Ureter (tissue), 1 donor: ENCODE data around the gene ADAMTSL3. TPM values are rescaled to one million over a fixed set of nuclear protein-coding genes. Genes with fewer than 3 reads are reported as not detected.

Source experiments
- DNase-seq: peaks from one replicate; pipeline ENCODE4 v3.0.0-alpha.2; 2020; ENCODE audit warnings: low spot score
- total RNA-seq: library from RNA; stranded (reverse); gene quantifications from one replicate; pipeline ENCODE4 v1.2.4, GENCODE V29; 2023
- donor health status: DM: yes; HTN: yes; CAD: no.

ADAMTSL3 gene, protein sequence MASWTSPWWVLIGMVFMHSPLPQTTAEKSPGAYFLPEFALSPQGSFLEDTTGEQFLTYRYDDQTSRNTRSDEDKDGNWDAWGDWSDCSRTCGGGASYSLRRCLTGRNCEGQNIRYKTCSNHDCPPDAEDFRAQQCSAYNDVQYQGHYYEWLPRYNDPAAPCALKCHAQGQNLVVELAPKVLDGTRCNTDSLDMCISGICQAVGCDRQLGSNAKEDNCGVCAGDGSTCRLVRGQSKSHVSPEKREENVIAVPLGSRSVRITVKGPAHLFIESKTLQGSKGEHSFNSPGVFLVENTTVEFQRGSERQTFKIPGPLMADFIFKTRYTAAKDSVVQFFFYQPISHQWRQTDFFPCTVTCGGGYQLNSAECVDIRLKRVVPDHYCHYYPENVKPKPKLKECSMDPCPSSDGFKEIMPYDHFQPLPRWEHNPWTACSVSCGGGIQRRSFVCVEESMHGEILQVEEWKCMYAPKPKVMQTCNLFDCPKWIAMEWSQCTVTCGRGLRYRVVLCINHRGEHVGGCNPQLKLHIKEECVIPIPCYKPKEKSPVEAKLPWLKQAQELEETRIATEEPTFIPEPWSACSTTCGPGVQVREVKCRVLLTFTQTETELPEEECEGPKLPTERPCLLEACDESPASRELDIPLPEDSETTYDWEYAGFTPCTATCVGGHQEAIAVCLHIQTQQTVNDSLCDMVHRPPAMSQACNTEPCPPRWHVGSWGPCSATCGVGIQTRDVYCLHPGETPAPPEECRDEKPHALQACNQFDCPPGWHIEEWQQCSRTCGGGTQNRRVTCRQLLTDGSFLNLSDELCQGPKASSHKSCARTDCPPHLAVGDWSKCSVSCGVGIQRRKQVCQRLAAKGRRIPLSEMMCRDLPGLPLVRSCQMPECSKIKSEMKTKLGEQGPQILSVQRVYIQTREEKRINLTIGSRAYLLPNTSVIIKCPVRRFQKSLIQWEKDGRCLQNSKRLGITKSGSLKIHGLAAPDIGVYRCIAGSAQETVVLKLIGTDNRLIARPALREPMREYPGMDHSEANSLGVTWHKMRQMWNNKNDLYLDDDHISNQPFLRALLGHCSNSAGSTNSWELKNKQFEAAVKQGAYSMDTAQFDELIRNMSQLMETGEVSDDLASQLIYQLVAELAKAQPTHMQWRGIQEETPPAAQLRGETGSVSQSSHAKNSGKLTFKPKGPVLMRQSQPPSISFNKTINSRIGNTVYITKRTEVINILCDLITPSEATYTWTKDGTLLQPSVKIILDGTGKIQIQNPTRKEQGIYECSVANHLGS (N-terminal part only)
- 9.7 TPM for total RNA-seq

GRCh38 chr15:83653639-83654378, at the start of gene ADAMTSL3:
Gene ADAMTSL3, plus strand, starts transcription at chr15:83654123. Its CDS starts 1,639 bp downstream, at chr15:83655762.
- peak; percentile 80 for DNase-seq

DNA sequence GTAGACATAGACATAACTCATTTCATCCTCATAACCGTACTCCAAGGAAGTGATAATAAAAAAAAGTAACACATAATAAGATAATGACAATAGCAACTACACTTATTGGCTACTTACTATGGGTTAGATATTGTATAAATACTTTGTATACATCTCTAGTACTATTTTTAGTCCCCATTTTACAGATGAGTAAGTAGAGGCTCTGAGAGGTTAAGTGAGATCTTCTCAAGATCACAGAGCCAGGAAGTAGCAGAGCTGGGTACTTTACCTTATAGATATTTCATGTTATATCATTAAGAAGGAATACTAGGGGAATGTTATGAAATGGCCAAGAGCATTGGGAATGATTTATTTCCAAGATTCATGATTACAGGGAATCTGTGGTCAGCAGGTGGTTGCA, 49.4 kb upstream of the ADAMTSL3 start:
- no peak for DNase-seq

DNA sequence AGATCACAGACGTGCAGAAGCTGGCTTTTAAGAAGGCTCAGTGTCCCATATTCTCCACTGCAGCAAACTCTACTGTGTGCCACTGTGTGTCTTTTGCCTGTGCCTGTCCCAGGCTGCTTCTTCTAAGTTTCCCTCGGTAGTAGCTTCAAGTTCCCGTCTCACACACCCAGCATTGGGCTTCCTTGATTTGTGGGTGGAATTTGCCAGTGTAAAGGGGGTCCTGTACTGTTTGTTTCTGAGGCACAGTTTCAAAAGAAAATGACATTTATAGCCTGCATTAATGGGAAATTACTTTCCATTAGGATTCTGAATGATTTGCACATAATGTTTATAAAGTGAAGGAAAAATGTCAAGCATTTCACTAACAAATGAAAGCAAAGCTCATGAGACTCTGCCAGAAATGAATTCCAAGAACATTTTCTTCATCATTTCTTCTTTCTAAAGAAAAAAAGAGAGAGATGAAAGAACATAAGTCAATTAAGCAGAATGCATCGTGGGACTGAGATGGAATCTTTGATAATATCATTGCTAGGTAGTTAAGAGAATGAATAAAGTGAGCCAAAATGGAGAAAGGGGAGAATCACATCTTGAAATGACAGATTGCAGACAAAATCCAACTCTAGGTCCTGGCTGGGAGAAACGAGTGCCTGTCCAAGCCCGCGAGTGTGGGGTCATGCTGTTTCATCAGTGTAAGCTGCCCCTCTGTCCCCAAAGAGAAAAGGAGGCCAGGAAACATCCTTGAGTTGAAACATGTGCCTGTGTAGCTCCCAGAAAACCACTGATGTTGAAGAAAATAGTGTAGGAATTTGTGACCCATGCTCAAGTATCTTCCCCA, 48.6 kb upstream of the ADAMTSL3 start:
- DNase-seq: no peak

GRCh38 chr15:83610132-83610531, 43.8 kb upstream of the ADAMTSL3 start:
- DNase-seq: no peak

DNA sequence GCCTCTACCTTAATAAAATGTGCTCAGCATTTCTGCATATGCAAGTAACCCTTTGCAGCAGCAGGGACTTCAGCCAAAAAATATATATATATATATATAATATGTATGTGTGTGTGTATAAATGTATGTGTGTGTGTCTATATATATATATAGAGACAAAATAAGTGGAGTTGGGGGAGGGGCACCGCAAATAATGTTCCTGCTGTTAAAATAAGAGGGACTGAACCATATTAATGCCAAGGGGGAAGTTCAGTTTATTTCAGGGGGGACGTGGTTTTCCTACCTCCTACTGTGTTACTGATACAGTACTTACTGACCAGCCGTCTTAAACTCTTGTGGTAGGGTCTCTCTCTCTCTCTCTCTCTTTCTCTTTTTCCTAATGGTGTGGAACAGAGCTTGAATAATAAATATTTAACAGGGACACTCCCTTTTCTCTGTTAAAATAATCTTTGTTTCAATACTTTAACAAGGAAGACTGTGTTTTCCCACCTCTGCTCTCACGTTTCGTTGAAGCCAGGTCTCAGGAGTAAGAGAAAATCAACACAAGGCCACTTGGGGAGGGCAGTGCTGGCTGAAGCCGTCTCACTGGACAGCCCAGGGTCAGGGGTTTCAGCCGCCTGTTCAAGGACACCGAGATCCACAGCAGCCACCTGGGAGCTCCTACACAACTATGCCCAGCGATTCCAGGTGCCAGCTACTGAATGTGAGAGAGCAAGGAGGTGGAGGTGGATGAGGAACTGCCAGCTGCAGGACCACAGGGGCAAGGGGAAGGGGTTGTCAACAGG, 42.8 kb upstream of the ADAMTSL3 start:
- DNase-seq: no peak

DNA sequence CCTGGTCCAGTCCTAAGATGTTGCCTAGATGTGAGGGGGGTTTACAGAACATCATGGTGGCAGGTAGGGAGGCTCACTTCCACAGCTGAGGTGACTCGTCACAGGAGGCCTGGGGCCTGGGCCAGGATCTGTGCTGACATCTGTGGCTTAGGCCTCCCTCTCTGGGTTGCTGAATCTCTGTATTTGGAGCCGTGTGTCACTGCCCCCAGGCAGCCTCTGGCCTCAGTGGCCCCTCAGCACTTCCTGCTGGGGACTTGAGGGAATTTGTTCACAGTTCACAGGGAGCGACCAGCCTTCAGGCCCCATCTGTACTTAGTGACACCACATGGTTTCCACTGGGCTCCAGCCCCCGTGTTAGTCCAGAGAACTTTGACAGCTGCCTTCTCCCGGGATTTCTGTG, 41.7 kb upstream of the ADAMTSL3 start:
- DNase-seq: no peak

DNA sequence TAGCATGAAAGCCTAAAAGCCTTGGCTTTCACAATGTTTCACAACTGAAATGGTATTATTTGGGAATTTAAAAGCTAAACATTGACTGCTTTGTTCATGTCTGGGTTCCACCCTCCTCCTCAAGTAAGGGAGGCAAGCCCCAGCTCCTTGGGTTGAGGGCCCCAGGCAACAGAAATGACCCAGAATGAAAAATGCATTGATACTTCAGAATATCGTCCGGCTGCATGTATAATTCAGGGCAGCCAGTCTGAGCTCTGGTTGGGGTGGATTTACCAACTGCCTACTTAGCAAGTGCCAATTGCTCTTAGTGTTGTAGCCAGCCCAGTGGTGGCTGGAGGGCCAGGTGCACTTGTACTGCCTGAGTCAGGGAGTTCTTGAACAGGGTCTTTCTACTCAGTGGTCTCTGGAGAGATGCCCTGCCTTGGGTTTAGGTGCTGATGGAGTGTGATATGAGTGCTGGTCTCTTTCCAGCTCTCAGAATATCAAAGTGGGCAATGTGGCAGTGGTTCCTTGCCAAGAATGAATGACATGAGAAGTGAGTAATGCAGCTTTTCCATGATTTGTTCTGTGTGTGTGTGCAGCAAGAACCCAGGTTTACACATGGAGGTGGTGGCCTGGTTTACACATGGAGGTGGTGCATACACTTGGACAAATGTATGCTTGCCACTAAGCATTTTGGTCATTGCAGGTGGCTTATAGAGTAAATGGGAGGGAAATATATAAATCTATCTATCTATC, 40.9 kb upstream of the ADAMTSL3 start:
- DNase-seq: no peak

DNA sequence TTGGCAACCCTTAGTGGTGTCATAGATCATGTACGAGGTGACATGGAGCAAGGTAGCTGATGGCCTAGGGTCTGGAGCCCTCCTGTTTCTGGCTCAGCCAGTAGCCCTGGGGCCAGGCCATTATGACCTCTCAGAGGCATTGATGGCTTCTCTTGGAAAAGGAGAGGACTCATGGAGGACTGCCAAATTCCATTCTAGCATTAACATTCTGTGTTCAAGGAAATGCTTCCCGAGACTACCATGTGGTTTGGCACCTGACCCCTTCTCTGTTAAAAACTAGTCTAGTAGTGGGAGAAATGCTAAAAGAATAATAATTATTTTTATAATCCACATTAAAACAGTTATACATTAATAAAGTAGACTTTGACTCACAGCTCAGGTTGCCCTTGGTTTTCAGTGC, 40.2 kb upstream of the ADAMTSL3 start:
- DNase-seq: no peak

GRCh38 chr15:83616840-83617239, 37.1 kb upstream of the ADAMTSL3 start:
- DNase-seq: no peak

DNA sequence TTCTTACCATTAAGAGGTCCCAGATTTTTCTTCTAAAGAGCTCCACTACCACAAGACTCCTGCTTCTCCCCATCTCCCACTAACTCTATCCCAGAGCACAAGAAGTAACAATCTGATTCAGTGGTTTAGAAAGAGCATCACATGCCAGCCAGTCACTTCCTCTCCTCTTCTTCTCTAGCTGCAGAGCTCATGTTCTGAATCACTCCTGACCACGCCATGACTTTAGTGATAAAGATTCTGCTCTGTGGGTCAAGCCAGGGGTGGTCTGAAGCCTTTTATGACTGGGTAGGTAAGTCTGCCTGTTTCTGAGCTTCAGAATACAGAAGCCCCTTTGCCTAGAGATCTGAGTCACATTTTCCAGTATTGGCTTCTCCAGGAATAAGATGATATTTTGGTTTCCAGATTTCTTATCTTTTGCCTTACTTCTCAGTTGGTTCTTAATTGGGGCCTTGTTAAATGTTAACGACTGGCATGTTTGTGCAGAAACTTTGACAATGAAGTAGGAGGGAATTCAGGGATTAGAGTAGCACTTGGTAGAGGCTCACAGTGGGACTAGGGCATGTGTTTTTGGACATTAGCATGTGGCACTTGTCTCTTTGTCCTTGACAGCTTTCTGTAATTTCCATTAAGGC, 27.6 kb upstream of the ADAMTSL3 start:
- DNase-seq: no peak

DNA sequence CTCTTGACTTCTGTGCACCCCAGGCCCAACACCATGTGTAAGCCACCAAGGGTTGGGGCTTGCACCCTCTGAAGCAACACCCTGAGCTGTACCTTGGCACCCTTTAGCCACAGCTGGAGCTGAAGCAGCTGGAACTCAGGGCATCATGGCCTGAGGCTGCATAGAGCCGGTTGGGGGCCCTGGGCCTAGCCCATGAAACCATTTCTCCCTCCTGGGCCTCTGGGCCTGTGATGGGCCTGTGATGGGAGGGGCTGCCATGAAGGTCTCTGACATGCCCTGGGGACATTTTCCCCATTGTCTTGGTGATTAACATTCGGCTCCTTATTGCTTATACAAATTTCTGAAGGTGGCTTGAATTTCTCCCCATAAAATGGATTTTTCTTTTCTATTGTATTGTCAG, 22.4 kb upstream of the ADAMTSL3 start:
- DNase-seq: no peak

DNA sequence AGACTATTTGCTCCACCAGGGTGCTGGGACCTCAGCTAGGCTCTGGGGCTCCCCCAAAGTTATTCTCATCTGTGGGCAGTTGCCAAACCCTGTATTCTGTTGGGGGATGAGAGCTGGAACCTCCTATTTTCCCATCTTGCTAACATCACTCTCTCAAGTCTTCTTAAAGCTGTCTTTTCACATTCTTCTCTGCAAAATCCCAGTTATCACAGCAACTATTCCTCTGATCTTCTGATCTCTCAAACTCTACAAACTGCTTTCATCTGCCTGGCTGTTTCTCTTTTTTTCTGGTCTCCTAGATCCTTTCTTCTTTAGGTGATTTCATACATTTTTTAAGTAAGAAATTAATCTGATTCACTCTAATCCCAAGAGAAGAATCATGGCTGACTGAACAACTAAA, 10.7 kb upstream of the ADAMTSL3 start:
- no peak for DNase-seq

- no peak for DNase-seq
Observed at GRCh38 chr15:83644439-83644838, 9.5 kb upstream of the ADAMTSL3 start.

DNA sequence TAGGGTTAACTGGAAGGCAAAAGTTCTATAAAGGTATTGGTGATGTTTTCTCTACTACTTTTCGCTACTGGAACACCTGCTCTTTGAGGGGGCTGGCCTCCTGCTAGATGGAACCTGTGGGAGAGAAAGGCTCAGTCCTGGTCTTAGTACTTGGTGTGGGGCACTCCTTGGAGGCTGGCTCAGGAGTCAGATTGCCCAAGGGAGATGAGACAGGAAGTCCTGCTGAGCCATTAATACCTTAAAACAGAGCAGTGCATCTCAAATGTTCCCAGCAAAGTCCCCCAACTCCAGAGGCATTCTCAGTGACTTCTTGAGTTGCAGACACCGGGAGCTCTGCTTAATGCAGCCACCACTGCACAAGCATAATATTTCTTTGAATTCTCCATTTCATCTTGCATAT, 3.1 kb upstream of the ADAMTSL3 start:
- no peak for DNase-seq

DNA sequence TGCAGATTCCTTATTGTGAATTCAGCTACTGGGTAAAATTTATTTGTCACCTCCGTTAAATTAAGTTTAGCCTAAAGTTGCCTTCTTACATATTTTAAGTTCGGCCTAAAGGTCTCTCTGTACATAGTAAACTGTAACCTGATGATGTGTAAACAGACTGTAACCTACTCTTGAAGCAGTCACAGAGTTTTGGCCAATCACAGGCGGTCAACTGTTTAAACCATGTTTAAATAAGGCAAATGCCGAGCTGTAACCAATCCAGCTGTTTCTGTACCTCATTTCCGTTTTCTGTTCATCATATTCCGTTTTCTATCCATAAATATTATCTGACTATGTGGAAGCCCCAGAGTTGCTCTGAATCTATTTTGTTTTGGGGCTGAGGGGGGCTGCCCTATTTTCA, 2.4 kb upstream of the ADAMTSL3 start:
- no peak for DNase-seq

- DNase-seq: no peak
Observed at GRCh38 chr15:83652626-83653204, 1.2 kb upstream of the ADAMTSL3 start.

DNA sequence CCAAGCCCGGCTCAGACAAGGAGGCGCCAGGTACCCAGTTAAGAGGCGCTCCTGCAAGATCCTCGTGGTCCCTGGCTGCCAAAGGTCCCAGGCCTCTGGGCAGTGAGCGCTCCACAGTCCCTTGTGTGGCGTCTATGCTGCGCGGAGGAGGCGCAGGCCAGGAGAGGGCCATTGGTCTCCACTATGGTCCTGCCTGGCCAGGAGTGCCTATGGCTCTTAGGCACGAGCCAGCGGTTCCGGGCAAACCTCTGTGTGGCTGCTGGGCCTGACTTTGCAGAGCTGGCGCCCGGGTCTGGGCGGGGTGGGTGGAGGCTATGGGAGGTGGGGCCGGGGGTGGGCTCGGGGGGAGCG, 660 bp upstream of the ADAMTSL3 start:
- no peak for DNase-seq
